Neural cell (in vitro differentiated cells): ENCODE measurements around the gene GOLGA6B.

ENCODE experiments used
- CTCF ChIP-seq: fragments of 450-650 bp; IDR thresholded peaks from 2 replicates; pipeline ENCODE4 v1.5.1; 2014; ENCODE audit warnings: antibody characterized with exemption, mild to moderate bottlenecking, moderate library complexity; ENCODE audit not compliant: poor library complexity, severe bottlenecking
- EP300 ChIP-seq: fragments of 450-650 bp; conservative IDR thresholded peaks from 2 replicates; pipeline ENCODE4 v1.6.1; 2014; ENCODE audit warnings: antibody characterized with exemption, mild to moderate bottlenecking, moderate library complexity; ENCODE audit not compliant: poor library complexity, severe bottlenecking
- MXI1 ChIP-seq: fragments of 450-650 bp; conservative IDR thresholded peaks from 2 replicates; pipeline ENCODE4 v1.6.1; 2014; ENCODE audit warnings: antibody characterized with exemption, mild to moderate bottlenecking; ENCODE audit not compliant: poor library complexity, severe bottlenecking
- POLR2AphosphoS5 ChIP-seq: IDR thresholded peaks from 2 replicates; pipeline ENCODE4 v1.6.1; 2012

GRCh38 chr15:72680931-72681330 lies 26.4 kb downstream of the GOLGA6B start:
- no peak for TF ChIP-seq CTCF
- no peak for TF ChIP-seq EP300
- TF ChIP-seq POLR2AphosphoS5 = no peak
- TF ChIP-seq MXI1 = no peak
